GM23248 (cell line): ENCODE measurements around the gene KSR2.

Source experiments
- EZH2 ChIP-seq: fragments of 200-600 bp; sonication (generic); IDR thresholded peaks from 2 replicates; pipeline ENCODE4 v1.6.1; 2018; ENCODE audit warnings: antibody characterized with exemption, mild to moderate bottlenecking; ENCODE audit not compliant: insufficient read depth, poor library complexity, severe bottlenecking
- EZH2phosphoT487 ChIP-seq: fragments of 200-600 bp; sonication (generic); IDR thresholded peaks from 2 replicates; pipeline ENCODE4 v1.6.1; 2018; ENCODE audit warnings: antibody characterized with exemption, moderate library complexity, mild to moderate bottlenecking, low read depth; ENCODE audit not compliant: insufficient read depth

DNA sequence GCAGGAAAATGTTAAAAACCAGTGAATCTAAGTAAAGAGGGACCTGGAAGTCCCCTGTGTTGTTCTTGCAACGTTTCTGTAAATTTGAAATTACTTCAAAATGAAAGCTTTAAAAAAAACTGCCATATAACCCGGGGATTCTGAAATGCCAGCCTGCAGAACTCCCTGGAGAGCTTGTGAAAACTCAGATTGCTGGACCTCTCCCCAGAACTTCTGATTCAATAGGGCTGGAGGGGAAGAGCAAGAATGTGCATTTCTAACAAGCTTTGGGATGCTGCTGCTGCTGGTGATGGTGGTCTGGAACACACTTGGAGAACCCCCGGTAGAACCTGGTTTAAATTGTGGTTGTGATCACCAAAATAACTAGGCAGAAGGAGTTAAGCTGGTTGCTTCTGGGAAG lies 307.3 kb downstream of the KSR2 start:
- TF ChIP-seq EZH2 (no peak), EZH2phosphoT487 (no peak)
